Erythroblast (primary cell): Measurements from ENCODE around the gene BTK.

Experiments
- GATA1 ChIP-seq: IDR thresholded peaks from 2 replicates; pipeline ENCODE4 v1.6.1; 2011; ENCODE audit warnings: low read depth, mild to moderate bottlenecking, control low read depth, low read length, moderate library complexity
- POLR2A ChIP-seq: IDR thresholded peaks from 2 replicates; pipeline ENCODE4 v1.6.1; 2011; ENCODE audit warnings: mild to moderate bottlenecking, low read length

GRCh38 chrX:101337776-101338271 is 48.2 kb downstream of the BTK start:
- TF ChIP-seq POLR2A (no peak), GATA1 (no peak)
